Stimulated activated CD8-positive, alpha-beta memory T cell treated with anti-CD3 and anti-CD28 coated beads, Interleukin-15, amount 100 ng/mL, for 48 hours (primary cell): ENCODE measurements around the gene PPARG.

Source experiments
- DNase-seq, 2 donors: peaks; one replicate each; pipeline ENCODE4 v3.0.0-alpha.2; 2020; ENCODE audit warnings: low read depth in 2 of 2

The PPARG gene

DNA sequence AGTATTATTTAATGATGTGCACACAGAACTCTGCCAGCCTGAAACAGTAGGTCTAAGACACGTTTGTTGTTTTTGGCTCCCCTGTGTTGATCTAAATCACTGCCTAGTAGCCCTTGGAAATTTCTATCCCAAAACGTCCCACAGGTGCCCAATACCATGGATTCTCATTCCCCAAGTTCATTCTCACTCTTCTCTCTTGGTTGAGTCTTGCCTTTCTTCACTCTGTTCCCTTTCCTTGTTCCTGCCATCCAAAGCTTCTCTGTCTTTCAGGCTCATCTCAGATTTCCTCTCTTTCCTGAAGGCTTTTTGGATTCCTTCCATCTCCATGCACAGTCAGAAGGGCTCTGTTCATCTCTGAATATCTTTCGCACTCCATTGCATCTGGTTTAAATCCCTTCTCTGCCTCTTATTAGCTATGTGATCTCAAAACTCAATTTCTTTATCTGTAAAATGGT, 54.2 kb downstream of the PPARG start:
- no peak for DNase-seq

DNA sequence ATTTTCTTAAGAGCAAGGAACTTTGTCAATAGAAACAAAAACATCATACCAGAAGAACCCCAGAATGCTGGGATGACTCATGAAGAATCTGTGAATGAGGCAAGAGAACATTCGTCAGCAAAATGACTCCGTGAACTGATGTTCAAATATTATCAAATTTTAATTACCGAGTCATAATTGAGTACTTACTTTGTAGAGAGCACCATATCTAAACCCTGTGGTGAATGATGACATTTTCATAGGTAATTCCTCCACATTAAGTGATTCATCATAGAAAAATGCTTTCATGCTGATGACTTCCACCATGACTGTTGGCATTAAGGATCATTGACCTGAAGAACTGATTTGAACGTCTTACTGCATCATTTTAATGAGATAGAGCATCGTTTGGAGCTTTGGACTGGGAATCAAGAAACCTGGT, 56.3 kb downstream of the PPARG start:
- DNase-seq = no peak

DNA sequence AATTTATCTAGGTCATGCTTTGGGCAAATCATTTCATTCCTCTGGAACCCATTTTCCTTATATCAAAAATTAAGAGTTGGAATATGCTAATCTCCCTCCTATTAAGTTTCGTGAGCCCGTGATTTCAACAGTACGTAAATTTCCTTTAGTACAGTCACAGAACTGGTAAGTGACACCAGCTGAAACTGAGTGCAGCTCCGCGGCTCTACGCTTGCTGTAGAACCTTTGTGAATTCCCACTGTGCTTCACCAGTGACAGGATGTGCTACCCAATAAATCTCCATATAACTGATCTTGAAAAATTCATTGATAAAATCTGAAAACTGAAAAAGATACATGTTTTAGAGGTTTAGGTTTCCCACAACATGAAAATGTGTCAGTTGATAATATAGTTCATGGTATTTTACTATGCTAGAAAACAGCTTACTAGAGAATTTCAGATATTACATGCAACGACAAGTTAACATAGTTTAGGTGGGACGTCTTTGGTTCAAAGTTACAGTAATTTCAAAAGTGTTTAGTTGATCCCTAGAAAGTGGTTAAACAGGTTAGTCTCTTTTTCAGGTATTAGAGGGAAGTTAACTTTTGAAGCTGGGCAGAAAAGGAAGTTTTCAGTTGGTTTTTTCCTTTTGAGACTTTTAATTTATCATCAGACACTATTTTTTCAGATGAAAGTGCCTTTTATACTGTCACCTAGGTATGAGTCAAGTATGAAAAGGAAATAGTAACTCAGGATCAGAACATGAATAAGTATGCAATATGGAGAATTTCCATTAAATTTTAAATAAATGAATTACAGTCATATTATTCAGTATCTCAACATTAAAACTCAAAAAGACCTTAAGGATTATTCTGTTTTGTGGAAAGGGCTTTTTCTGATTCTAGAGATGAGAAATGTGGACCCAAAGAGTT, 57.0 kb downstream of the PPARG start:
- DNase-seq = no peak

DNA sequence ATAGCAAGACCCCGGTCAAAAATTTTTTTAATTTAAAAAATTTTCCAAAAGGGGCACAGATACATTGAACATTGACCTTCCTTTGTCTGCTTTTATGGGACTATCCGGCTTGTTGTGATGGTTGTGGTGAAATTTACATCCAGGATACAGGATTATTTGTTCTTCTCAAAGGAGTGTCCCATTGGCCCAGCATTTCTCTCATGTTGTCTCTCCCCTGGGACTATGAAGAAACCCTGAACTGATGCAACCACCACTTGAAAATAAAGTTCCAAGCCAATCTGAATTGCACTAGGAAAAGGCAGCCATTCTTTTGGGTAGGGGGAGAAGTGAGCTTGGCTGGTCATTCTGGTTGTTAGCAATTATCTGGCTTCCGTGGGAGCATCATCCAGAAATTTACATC, 58.4 kb downstream of the PPARG start:
- no peak for DNase-seq

DNA sequence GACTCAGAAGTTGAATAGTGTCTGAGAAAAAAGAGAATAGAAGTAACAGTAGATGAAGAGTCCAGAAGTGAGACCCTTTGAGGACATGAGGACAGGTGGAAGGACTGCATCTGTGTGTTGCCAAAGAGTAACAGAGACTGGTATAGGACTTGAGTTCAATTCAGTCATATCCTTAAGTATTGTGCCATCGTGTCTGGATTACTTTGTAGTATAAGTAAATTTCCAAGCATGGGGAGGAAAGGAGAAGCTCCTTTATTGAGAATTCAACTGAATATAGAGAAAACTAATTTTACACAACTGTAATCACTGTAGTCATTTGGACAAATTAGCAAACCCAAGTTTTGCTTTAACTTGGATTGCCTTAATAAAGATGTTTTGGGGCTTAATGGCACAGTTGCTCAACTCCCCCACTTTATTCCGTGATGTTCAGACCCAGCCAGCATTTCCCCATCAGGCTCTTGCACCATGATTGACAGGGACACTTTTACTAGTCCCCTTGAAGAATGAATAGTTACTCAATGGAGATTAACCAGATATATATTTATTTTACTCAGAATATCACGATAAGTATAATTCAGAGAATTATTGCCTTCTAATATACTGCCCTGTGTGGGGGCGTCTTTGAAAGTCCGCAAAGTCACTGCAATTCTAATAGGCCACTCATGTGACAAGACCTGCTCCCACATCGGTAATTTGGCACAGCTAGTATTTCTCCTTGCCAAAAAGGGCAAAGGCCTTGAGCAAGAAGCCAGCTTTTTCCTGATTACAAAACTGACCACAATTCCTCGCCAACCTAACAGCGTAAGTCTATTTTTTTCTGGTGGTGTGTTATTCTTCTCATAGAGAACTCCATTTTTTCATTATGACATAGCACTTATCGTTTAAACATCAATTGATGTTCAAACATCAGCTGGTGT, 61.3 kb downstream of the PPARG start:
- DNase-seq = no peak

DNA sequence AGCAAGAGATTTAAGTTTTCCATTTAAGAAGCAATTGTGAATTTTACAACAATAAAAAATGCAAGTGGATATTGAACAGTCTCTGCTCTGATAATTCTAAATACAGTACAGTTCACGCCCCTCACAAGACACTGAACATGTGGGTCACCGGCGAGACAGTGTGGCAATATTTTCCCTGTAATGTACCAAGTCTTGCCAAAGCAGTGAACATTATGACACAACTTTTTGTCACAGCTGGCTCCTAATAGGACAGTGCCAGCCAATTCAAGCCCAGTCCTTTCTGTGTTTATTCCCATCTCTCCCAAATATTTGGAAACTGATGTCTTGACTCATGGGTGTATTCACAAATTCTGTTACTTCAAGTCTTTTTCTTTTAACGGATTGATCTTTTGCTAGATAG, 62.3 kb downstream of the PPARG start:
- DNase-seq = no peak

DNA sequence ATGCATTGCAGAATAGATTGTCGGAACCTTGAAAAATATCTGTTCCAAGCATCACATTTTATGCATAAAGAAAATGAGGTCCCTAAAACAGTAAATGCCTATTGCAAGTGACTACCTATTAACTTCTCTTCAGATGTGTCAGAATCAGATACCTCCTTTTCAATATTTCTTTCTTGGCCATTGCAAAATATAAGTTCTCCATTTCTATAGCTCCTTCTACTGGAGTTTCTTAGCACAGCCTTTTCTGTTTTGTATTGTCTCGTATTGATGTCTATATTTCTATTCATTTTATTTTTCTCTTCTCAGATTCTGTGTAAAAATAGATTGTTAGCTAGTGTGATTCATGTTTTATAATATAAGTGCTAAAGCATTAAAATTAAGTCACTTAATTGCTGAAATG, 63.4 kb downstream of the PPARG start:
- DNase-seq = no peak

DNA sequence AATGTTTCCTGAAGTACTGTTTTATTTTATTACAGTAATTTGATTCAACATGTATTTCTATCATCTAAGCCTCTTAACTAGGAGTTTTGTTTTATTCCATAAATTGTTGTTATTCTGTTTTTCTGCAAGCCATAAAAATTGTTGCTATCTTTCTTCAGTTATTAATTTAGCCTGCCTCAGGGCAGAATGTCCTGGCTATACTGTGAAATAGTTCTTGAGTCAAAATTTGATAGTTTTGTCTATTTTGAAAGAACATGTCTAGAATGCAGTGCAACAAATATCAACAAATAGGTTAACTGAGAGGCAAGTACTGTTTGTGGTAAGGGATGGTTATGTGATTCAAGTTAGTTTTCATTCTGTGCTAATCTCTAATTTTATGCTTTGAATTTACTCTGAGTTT, 63.9 kb downstream of the PPARG start:
- DNase-seq = no peak

DNA sequence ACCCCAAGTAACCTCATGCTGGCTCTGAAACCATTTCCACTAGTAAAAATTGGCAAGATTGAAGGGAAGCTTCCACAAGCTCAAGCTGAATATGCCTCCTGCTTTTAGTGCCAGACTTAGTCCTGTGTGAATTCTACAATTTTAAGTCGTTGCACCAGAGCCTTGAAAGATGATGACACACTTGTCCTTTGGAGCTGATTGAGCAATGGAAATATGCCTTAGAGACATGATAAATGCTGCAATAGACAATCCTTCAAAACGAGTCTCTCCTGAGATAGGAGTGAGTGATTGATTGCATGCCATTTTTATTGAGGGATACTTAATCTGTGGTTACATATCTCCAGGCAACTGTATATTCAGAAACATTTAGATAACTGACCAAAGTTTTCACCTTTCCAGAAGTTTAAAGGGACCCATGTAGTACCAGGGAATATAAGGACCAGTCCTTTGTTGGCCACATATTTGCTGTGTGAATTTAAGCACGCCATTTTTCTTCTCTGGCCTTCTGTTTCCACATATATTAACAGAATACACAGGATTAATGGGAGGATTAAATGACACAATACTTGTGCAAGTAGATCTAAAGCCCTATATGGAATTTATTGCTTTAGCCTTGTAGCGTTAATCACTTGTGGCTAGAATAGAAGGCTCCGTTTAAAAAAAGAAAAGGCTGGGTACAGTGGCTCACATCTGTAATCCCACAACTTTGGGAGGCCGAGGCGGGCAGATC, 65.1 kb downstream of the PPARG start:
- no peak for DNase-seq

DNA sequence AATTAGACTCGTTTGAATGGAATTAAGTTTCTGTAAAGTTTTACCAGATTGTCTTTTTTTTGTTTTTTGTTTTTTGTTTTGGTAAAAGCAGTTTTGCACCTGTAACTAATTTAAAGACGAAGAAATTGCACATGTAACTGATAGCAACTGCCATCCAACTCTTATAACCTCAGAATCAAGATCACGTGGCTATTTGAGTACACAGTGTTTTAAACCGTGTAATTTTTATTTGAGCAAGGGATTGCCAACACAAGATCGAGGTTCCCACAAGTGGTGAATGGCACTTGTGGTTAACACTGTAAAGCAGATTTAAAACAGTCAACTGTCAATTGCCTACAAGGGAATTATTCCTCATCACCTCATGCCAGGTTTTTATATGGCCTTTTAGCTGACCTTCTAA, 67.3 kb downstream of the PPARG start:
- no peak for DNase-seq

DNA sequence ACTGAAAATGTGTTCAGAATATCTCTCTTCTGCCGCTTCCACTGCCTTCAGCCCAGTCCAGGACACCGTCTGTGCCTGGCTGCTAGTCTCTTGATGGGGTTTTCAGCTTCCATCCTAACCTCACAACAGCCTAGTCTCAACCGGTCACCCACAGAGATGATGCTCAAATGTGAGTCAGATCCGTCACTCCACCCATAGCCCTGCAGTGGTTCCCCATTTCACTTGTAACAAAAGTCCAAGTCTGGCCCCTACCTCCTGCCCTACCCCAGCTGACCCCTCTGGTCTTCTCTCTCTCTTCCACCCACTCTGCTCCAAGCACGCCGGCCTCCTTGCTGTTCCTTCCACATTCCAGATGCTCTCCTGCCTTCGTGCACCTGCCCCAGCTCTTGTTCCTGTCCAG, 68.1 kb downstream of the PPARG start:
- DNase-seq = no peak

DNA sequence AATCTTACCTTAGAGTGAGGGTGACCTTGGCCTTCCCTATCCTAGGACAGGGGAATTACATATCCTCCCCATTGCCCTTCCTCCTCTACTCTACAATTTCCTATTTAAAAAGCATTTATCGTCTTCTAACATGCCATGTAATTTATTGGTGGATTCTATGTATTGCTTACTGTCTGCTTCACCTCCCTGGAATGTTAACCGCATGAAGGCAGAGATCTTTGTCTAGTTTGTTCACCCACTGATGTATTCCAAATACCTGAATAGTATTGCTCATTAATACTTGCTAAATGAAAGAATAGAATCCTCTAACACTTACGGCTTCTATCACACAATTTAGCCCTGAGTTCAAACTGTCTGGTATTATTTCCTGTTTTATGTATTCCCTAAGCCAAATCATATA, 68.6 kb downstream of the PPARG start:
- DNase-seq = no peak

DNA sequence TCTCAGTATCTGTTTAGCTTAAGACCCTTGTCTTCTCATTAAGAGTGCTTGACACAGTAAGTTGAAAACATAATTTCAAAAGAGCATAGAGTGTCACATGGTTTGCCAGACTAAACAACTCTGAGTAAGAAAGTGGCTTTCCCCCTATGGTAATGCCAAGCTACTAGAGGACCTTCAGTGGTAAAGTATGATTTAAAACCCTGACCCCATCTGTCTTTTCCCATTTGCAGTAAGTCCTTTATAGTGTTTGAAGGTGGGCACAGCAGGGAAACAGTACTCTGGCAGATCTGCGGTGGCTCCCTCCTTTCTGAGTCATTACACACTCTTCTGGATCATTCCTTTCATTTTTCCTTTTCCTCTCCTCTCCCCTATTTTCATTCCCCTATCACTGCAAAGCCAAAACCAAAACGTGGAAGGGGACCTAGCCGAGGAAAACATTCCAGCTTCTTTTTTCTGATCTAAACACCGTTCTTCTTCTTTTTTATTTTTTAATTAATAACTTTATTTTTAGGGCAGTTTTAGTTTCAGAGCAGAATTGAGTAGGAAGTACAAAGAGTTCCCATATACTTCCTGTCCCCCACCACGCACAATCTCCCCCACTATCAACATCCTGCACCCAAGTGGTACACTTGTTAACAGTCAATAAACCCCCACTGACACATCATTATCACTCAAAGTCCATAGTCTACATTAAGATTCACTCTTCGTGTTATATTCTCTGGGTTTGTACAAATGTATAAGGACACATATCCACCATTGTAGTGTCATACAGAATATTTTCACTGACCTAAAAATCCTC, 74.7 kb downstream of the PPARG start:
- no peak for DNase-seq

DNA sequence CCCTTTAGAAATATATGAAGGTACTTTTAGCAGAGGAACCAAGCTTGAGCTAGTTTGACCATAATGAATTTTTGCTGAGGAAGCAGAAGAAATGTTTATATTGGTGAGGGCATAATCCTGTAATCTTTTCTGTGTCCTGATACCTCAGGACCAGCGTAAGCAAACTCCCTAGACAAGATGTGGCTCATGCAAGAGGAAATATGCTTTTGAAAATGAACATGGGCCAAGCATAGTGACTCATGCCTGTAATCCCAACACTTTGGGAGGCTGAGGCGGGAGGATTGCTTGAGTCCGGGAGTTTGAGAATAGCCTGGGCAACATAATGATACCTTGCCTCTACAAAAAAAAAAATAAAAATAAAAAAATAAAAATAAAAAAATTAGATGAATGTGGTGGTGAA, 78.5 kb downstream of the PPARG start:
- DNase-seq = no peak

DNA sequence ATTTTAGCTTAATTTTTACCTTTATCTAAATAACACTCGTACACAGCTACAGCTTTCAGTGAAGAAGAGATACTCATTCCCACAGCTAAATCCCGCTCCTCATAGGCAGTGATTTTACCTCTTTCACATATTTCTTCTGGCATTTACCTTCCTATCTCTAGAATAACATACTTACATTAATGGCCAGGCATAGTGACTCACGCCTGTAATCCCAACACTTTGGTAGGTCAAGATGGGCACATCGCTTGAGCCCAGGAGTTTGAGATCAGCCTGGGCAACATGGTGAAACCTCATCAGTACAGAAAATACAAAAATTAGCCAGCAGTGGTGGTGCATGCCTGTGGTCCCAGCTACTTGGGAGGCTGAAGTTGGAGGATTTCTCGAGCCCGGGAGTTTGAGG, 80.2 kb downstream of the PPARG start:
- no peak for DNase-seq

DNA sequence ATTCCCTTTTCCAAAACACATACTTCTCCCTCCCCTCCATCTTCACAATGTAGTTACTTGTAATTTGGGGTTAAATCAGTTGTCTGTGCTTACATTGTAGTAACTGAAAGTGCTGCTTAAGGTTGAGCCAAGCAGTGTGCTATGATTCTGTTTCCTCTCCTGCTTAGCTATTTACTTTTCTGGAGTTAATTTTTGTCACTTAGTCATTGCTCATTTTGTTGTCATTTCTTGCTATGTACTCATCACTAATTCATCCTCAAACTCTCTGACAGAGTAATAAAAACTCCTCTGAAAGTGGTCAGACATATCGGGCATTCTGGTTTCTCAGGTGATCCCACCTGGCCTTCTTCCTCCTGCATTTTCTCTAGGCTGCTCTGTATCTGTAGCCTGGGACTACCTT, 80.7 kb downstream of the PPARG start:
- DNase-seq = no peak

DNA sequence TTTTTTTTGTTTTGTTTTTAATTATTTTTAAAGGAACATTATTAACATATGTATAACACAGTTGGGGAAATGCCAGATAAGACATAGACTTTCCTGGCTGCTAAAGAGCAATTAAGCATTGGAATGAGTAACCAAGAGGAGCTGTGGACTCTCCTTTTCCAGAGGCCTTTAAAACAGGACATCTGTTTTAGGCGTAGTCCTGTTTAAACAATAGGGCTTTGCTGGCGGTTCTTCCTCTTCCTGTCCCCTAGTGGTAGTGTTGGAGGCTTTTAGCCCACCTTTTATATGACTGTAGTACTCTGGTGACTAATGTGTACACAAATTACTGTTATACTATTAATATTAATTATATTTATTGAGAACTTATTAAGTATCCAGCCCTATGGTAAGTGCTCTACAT, 81.9 kb downstream of the PPARG start:
- DNase-seq = no peak

DNA sequence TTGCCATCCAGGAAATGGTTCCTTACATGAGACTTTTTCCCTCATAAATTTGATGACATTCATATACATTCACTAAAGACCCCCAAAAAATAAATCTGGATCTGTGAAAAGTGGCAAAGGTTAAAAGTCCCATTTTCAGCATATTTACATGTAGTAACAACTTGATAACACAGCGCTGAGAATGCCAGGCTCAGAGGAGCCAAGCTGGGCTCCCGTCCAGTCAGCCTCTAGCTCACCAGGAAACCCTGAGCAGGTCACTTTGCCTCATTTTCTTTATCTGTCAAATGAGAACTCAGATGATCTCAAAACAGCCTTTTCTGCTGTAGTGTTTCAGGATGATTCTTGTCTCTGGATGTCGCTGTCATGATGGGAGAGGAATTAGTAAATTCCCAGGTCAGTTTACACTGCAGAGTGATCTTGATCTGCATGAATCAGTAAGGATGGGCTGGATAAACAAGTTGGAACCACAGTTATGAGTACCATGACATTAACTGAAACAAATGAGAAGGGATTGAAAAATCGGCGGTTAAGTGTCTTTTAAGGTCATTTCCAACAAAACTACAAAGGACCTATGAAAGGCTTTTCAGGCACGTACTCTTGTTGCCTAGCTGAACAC, 82.8 kb downstream of the PPARG start:
- no peak for DNase-seq

DNA sequence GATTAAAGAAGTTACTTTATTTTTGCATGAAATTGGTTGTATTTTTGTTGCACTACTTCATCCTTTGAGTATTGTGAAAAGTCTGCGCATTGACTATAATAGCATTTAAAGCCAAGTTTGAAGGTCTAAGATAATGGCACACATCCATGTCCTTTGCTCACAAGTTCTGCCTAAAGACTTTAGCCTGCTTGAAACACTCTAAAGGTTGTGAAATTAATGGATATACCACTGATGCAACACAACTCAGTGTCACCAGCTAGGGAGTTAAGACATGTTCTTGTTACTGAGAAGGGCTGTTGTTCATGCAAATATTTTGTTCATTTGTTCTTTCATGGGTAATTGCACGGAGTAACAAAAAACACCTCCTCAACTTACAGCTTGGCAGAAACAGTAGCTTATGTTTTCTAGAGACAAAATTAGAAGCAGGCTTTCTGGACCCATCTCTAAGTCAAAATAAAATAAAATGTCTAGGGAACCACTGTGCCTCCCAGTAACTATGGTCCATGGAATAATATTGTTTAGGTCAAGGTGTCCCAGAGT, 83.9 kb downstream of the PPARG start:
- DNase-seq = no peak

DNA sequence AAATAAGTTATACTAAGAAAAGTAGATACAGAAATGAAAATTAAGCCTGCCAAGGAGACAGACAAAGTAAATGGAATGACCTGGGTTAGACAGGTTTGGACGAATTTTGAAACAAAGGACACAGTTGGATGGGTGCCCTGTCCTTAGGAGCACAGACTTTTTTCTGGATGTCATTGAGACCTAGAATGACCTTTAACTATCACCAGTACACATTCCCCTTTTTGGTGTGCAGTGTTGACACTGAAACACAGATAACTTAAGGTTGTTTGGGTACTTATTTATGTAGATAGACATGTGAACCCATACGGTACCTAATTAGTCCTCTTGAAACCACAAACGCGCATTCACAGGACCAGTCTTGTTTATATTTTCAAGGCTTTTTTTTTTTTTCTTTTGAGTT, 86.7 kb downstream of the PPARG start:
- DNase-seq = no peak
